ENCODE measurements around the gene IL23R. TPM values are rescaled to one million over a fixed set of nuclear protein-coding genes. Genes with fewer than 3 reads are reported as not detected.

IL23R gene
- total RNA-seq, 1 experiment from 2014 or later, result not detected

DNA sequence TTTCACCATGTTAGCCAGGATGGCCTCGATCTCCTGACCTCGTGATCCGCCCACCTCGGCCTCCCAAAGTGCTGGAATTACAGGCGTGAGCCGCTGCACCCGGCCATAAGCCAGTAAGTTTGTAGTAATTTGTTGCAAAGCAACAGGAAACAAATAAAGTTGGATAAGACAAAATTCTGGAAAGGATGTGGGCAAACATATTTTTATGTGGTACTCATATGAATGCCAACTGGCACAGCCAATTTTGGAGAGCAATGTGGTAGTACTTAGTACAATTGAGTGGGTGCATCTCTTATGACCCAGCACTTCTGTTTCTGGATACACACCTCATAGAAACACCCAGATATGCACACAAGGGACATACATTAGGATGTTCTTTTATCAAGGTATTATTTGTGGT lies 133.0 kb downstream of the IL23R start:
- no peak overlapping the region for H3K14ac ChIP-seq (ENCODE audit: insufficient read depth, low read length)
- H3K79me2 ChIP-seq (ENCODE audit: insufficient read depth, low read length), result no peaks in the 10 kb centered on the region
- no peak overlapping the region for H4K8ac ChIP-seq (replicated peaks; ENCODE audit: insufficient read length, low read depth, low read length)
- Mint-ChIP-seq H3K4me1 (peaks cover 2 to 7% of the 10 kb centered on the region in 2 experiments; a peak in 3 of 4 replicates), H3K27ac (no peak overlapping the region), H3K4me3 (no peak overlapping the region), H3K27me3 (ENCODE audit: low read depth) (peaks cover 14% of the 10 kb centered on the region), H3K36me3 (ENCODE audit: insufficient read depth in 1 of 3, low read depth in 3 of 3) (no peaks in the 10 kb centered on the region), H3K9me3 (no peaks in the 10 kb centered on the region)
- no peak overlapping the region for H3K4ac ChIP-seq (ENCODE audit: low read depth, low read length)
- no peak overlapping the region for H2AK5ac ChIP-seq (ENCODE audit: insufficient read length, low read length)
- no peak overlapping the region for H3K56ac ChIP-seq (ENCODE audit: insufficient read length, low read depth, low read length)
- no peak overlapping the region for H3K27ac ChIP-seq (ENCODE audit: insufficient read length, low read depth, low read length)
- no peak overlapping the region for H3K9ac ChIP-seq (ENCODE audit: extremely low read depth, insufficient read length, low read length)
- no peak overlapping the region for H3T11ph ChIP-seq (ENCODE audit: low read length)
- H3K27me3 ChIP-seq (ENCODE audit: insufficient read depth, low read length), result no peaks in the 10 kb centered on the region
- H2BK15ac ChIP-seq (ENCODE audit: low read depth, low read length), result no peak overlapping the region
- WGBS (ENCODE audit: extremely low coverage, insufficient read length, low lambda C conversion rate), result no CpG with 5 or more reads among the region's 7 CpGs
- no peaks in the 10 kb centered on the region for H4K20me1 ChIP-seq (ENCODE audit: control insufficient read depth, insufficient read depth, insufficient read length)
- H3K9me3 ChIP-seq (ENCODE audit: control insufficient read depth, low read depth, low read length), result no peaks in the 10 kb centered on the region
- H2BK5ac ChIP-seq (ENCODE audit: insufficient read length, low read length), result no peak overlapping the region
- H4K5ac ChIP-seq (ENCODE audit: insufficient read length, low read depth, low read length), result no peak overlapping the region
- no peak overlapping the region for H3K4me2 ChIP-seq (ENCODE audit: insufficient read depth, insufficient read length, low read length)
- no peaks in the 10 kb centered on the region for H3K4me1 ChIP-seq (ENCODE audit: insufficient read depth, low read length)
- H2BK12ac ChIP-seq (ENCODE audit: insufficient read length, low read depth, low read length), result no peak overlapping the region
- no peak for DNase-seq
- no peak overlapping the region for H2BK20ac ChIP-seq (ENCODE audit: low read depth, low read length, poor library complexity, severe bottlenecking)
- no peak overlapping the region for H2BK120ac ChIP-seq (ENCODE audit: low read depth, low read length, poor library complexity, severe bottlenecking)
- H3K79me1 ChIP-seq (ENCODE audit: insufficient read depth, low read depth, low read length, poor library complexity, severe bottlenecking), result no peaks in the 10 kb centered on the region
- H3K23ac ChIP-seq (ENCODE audit: insufficient read length, low read depth, low read length), result no peak overlapping the region
- H4K91ac ChIP-seq (ENCODE audit: insufficient read length, low read depth, low read length), result no peak overlapping the region
- no peaks in the 10 kb centered on the region for H3K23me2 ChIP-seq (ENCODE audit: insufficient read length, low read depth, low read length, poor library complexity, severe bottlenecking)
- no peak for TF ChIP-seq CTCF (conservative IDR thresholded peaks at IDR 0.05)
- H3K18ac ChIP-seq (ENCODE audit: insufficient read length, low read depth, low read length), result no peak overlapping the region
- no peak overlapping the region for H2AFZ ChIP-seq (ENCODE audit: low read length)

Data from H9 (cell line).